GM12874 (cell line): Measurements from ENCODE around the gene RALY.

ENCODE experiments used
- TF ChIP-seq, protein P1 (sequence below): IDR thresholded peaks from 2 replicates; pipeline ENCODE4 v1.5.1; 2011; ENCODE audit warnings: low read depth, mild to moderate bottlenecking, control low read depth, low read length, moderate library complexity; ENCODE audit not compliant: insufficient read depth

Gene RALY

DNA sequence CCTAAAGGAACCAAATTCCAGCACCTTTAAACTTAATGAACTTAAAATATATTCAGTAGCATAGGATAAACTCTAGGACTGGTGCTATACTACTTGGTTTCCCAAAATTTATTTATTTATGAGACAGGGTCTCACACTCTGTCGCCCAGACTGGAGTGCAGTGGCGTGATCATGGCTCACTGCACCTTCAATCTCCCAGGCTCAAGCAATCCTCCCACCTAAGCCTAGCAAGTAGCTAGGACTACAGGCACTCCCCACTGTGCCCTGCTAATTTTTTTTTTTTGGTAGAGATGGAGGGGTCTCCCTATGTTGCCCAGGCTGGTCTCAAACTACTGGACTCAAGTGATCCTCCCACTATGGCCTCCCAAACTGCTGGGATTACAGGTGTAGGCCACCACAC is 96.9 kb downstream of the RALY start:
- TF ChIP-seq, protein P1, sequence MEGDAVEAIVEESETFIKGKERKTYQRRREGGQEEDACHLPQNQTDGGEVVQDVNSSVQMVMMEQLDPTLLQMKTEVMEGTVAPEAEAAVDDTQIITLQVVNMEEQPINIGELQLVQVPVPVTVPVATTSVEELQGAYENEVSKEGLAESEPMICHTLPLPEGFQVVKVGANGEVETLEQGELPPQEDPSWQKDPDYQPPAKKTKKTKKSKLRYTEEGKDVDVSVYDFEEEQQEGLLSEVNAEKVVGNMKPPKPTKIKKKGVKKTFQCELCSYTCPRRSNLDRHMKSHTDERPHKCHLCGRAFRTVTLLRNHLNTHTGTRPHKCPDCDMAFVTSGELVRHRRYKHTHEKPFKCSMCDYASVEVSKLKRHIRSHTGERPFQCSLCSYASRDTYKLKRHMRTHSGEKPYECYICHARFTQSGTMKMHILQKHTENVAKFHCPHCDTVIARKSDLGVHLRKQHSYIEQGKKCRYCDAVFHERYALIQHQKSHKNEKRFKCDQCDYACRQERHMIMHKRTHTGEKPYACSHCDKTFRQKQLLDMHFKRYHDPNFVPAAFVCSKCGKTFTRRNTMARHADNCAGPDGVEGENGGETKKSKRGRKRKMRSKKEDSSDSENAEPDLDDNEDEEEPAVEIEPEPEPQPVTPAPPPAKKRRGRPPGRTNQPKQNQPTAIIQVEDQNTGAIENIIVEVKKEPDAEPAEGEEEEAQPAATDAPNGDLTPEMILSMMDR: no peak

DNA sequence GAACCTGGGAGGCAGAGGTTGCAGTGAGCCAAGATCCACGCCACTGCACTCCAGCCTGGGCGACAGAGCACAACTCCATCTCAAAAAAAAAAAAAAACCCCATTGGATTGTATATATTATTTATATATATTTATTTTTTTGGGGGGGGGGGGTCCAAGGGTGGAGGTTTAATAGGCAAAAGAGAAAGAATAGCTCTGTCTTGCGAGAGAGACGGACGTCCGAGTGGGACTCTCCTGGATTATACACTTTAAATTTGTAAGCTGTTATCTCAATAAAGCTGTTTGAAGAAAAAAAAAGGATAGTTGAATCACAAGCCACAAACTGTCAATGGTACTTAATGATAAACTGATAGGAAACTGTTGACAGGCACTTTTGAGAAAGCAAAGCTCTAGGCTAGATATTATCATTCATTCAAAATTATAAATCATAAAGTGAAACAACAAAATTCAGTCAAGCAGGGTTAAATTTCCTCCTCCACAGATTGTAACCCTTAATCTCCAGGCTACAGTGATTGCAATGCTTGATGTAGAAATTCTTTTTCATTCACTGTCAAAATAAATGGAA is 98.0 kb downstream of the RALY start:
- TF ChIP-seq, protein P1: no peak

DNA sequence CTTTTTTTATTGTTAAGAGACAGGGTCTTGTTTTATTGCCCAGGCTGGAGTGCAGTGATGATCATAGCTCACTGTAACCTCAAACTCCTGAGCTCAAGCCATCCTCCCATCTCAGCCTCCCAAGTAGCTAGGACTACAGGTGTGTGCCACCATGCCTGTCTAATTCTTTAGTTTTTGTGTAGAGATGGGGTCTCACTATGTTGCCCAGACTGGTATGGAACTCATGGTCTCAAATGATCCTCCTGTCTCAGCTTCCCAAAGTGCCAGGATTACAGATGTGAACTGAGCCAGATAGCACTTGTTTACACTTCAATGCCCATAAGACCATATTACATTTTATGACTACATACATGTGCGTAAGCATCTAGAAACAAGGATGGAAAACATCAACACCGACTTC is 100.2 kb downstream of the RALY start:
- TF ChIP-seq, protein P1: no peak

DNA sequence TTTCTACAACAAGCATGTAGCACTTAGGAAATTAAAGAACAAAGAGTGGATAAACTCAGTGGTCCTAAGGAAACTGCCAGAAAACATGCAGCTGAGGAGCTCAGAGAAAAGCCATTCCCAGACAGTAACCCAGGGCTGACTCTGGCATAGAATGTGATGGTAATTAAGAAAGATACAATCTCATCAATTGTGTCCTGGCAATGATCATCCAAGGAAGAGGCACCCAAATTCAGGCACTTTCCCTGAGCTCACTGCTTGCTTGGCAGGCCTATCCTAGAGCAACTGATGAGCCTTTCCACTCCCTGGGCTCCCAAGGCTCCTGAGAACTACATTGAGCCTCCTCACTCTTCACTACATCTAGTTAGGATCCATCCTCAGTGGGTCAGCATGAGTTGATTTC is 102.1 kb downstream of the RALY start:
- TF ChIP-seq, protein P1: no peak

- TF ChIP-seq, protein P1: no peak
Observed at GRCh38 chr20:34096699-34097444, 103.2 kb downstream of the RALY start.

GRCh38 chr20:34098570-34098969 is 104.9 kb downstream of the RALY start:
- TF ChIP-seq, protein P1: no peak

- TF ChIP-seq, protein P1: no peak
Observed at GRCh38 chr20:34099675-34100074, 106.0 kb downstream of the RALY start.
